Measurements from ENCODE around the gene IFI6.
"Not testable (repeated sequence)": the region's sequence is repeated elsewhere in the genome, so short reads cannot be mapped to it uniquely, and the experiment has no call there.

The IFI6 gene, protein sequence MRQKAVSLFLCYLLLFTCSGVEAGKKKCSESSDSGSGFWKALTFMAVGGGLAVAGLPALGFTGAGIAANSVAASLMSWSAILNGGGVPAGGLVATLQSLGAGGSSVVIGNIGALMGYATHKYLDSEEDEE

DNA sequence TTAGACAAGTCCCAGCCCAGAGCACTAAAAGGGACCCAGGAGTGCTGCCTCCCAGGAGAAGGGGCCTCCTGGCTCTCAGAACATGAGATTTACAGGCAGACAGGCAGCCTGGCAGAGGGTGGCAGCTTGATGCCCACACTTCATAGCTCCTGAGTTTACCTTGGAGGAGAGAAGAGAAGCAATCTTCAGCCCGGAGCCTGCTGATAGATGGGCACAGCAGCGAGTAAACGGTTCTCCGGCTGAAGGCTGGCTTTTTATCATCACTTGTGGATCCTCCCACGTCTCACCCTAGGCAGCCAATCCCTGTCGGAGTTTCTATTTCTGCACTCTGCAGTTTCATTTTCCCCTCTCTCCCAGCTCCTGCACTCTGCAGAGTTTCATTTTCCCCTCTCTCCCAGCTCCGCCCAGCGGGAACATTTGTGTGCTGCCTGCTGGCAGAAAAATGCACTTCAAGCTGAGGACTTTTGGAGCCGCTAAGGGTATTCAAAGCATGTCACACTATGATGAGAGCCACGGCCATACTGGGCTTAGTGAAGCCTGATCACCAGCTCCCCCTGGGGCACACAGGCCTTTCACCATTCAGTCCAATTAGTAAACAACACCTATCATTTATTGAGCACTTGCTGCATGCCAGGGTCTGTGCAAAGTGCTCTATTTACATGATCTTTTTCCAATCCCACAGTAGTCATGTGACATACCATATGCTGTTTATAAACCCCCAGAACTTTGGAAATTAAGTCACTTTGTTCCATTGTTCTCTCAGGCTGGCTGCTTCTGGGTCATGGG is at the start of gene IFI6:
Gene IFI6 (minus strand): TSS at position 229 of the 786 bp plus-strand sequence. CDS start 2,878 bp downstream, outside the sequence.
- DNase-seq = peak; percentile 95

DNA sequence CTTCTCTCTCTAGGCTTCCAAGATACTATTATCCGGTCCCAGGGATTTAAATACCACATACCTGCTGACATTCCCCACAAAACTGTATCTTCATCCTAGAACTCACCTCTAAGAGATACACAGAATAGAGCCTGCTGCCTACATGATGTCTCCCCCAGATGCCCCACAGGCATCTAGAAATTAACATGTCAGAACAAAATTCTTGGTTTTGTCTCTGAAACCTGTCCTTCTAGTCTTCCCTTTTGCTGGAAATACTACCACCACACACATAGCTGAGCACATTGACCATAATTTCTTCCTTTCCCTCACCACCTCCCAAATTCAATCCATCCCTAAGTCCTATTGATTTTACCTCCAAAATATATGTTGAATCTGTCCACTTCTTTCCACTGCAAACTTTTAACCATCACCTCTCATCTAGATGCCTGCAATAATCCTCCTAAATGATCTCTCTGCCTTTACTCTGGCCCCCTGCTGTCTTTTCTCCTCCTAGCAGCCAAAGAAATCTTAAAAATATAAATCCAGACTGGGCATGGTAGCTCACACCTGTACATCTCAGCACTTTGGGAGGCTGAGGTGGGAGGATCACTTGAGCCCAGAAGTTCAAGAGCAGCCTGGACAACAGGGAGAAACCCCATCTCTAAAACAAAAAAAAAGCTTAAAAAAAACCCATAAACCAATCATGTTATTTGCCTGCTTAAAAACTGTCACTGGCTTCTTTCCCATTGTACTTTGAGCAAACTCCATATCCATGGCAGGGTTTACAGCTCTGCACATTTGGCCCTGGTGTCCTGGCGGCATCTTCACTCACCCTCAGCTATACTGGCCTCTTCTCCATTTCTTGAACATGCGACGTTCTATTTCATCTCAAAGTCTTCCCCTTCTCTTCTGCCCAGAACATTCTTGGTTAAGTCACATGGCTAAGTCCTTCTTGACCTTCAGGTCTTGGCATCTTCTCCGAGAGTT is 47.6 kb upstream of the IFI6 start:
- DNase-seq = peak; percentile 13

DNA sequence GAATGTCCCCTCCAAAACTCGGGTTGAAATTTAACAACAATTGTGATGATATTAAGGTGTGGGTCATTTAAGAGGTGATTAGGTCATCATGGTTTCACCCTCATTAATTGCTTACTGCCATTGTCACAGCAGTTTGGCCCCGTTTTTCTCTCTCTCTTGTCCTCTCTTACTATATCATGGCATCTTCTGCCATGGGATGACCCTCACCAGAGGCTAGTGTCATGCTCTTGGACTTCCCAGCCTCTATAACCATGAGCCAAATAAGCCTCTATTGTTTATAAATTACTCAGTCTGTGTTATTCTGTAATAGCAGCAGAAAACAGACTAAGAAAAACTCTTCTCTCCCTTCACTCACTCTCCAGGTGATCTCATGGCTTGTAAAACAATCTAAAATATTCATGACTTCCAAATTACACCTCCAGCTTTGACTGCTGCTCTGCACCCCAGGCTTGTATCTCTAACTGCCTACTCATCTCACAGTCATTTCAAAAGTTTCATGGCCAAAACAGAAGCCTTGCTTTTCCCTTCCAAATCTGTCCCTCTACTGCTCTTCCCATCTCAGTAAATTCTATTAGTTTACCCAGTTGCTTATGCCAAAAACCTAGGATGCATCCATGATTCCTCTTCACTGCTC is 44.4 kb upstream of the IFI6 start:
- no peak for DNase-seq

DNA sequence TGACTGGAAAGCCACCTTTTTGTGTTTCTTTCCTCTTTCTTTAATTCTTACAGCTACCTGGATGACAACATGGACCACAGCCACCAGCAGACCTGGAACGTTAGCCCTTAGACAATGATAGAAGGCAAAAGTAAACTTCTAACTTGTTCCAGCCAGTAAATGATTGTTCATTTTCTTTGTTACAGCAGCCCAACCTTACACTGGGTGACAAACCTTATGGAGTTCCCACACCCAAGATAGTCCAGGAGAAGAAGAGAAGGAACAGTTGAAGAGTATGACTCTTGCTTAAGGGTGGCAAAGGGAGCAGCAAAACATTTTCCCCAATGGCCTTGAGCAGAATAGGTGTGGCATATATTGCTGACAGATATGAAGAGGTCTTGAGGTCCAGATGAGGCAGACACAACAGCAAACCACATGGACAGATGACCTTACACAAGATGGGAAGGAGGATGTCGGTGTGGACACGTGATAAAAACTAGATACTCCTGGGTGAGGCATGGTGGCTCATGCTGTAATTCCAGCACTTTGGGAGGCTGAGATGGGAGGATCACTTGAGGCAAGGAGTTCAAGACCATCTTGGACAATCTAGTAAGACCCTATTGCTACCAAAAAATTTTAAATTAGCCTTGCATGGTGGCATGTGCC is 42.0 kb upstream of the IFI6 start:
- peak; percentile 4 for DNase-seq

DNA sequence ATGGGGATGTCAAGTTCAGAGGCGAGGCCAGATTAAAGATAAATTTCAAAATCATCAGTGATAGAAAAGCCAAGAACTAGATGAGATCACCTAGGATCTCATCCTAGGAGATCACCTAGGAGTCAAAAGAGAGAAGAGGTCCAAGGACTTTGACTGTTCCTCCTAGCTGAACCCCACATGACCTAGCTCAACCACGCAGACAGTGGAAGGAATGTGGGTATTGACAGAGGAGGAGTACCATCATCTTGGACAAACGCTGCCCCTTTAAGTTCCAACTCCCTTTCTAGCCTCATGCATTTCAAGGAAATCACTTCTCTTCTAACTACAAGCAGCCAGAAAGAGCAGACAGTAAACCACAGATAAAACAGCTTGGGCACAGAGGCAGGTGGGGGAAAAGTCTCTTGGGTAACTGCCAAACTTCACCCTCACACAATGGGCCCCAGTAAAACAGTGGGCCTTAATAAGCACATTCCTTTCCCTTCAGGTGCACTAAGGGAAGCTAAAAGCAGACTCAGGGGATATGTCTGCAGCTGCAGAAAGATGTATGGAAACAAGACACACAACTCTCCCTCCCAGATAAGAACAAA is 41.2 kb upstream of the IFI6 start:
- DNase-seq = peak; percentile 47

DNA sequence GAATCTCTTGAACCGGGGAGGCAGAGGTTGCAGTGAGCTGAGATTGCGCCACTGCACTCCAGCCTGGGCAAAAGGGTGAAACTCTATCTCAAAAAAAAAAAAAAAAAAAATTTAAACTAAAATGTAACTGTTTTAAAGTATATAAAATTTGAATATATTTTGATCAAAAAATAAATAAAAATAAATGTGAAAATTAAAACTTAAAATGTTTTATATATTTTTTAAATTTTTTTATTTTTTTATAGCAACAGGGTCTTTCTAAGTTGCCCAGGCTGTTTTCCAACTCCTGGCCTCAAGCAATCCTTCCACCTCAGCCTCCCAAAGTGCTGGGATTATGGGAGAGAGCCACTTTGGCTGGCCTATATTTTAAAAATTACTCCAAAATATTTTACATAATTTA is 38.6 kb upstream of the IFI6 start:
- no peak for DNase-seq

DNA sequence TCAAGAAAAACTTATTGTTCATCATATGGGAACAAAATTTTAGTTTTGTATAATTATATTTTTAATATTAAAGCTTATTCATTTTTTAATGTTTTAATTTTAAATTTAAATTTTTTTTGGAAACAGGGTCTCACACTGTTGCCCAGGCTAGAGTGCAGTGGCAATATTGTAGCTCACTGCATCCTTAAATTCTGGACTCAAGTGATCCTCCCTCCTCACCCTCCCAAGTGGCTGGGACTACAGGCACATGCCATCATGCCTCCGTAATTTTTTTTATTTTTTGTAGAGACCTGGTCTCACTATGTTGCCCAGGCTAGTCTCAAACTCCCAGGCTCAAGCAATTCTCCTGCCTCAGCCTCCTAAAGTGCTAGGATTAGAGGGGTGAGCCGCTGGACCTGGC is 33.6 kb upstream of the IFI6 start:
- DNase-seq = no peak

DNA sequence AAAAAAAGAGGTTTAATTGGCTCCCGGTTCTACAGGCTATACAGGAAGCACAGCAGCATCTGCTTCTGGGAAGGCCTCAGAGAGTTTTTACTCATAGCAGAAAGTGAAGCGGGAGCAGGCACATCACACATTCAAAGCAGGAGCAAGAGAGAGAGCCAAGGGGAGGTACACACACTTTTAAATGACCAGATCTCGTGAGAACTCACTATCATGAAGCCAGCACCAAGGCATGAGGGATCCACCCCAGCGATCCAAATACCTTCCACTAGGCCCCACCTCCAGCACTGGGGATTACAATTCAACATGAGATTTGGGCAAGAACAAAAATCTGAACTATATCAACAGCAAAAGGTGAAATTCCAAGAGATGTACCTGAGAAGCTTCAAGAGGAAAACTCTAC is 33.0 kb upstream of the IFI6 start:
- DNase-seq = no peak

DNA sequence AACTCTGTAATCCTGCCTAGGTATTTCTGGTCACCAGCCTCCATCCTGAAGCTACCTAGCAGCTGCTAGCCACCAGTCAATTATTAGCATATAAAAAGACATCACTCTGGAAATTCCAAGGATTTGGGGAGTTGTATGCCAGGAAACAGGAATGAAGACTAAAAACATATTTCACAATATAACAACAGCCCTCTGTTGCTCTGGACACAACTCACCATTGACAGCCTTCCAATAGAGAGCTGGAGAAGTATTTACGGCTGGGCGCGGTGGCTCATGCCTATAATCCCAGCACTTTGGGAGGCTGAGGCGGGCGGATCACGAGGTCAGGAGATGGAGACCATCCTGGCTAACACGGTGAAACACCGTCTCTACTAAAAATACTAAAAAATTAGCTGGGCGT is 24.8 kb upstream of the IFI6 start:
- DNase-seq = not testable (repeated sequence)

DNA sequence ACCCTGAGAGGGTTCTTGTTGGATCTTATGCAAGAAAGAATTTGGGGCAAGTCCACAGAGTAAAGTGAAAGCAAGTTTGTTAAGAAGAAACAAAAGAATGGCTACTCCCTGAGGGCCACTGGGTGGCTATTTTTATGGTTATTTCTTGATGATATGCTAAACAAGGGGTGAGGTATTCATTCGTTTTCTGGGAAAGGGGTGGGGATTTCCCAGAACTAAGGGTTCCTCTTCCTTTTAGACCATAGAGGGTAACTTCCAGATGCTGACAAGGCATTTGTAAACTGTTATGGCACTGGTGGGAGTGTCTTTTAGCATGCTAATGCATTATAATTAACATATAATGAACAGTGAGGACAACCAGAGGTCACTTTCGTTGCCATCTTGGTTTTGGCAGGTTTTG is 18.2 kb upstream of the IFI6 start:
- DNase-seq = peak; percentile 37

DNA sequence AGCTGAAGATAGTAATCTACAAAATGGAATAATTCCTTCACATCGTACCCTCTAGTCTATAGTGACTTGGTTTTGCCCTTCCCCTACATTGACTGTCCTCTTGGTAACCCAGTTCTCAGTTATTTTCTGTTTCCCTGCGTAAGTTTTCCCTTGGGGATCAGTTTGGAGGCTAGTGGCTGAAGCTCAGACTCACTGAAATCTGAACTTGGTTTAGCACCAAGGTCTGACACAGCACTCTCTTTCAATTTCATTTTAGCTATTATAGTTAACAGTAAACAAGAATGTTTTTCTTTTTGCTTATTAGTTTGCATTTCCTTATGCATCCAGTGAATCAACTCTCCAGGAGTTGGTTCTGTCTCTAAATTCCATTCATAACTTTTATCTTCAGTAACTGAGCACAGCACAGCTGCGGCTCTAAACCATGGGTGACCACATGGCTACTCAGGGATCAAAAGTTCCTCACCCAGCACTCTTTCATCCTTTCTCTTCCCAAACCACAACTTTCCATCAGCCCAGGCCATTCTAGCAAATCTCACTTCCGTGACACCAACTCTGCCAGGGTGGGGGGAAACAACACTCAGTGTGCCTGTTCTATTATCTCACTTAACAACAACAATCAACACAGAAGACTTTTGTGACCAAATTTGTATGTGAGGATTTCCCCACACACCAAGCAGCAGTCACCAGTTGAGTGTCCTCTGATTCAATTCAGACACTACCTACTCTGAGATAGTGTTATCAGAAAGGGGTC is 17.6 kb upstream of the IFI6 start:
- no peak for DNase-seq

DNA sequence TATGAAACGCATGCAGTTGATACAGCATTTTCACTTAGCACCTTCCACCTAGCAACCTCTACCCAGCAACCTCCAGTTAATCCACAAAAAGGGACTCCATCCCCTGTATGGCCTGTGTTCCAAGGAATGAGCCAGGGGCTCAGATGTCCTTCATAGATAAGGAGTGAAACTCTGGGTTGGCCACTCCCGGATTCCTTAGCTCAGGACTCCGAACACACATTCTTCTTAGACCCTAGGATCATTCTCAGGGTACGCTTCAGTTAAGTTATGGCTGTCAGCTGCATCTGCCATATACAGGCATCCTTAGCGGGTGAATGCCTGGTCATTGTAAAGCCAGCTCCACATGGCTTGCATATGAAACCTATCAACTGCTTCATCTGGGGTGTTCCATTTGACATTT is 15.9 kb upstream of the IFI6 start:
- DNase-seq = no peak

DNA sequence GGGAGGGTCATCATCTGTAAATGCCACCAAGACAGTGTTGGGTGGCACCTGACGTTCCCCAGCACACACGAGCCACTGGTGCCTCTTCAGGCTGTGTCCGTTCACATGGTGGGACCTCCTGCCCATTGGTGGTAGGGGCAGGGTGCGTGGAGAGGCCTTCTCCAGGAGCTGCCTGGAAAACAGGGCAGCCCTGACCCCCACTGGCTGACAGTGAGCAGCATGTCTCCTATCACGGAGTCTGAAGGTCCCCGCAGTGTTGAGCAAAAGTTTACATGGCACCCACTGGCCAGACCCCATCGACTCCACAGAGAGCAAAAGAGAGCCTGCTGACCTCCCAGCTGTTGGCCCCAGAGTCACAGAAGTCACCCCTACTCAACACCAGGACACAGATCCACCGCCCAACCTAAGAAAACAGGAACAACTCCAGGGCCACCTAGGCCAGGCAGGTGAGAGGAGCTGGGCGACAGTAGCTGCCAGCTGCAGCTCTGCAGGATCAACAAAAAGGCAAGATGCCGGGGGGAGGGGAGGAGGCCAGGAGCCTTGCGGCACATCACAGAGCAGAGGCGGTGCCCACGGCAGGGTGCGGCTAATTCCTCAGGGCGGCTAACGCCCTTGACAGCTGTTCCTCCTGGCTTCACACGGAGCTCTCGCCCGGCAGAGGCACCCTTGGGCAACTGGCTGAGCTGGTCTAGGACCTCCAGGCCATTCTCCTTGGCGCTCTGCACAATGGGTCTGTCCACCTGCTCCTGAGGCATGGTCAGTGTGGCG is 14.4 kb upstream of the IFI6 start:
- DNase-seq = peak; percentile 23

DNA sequence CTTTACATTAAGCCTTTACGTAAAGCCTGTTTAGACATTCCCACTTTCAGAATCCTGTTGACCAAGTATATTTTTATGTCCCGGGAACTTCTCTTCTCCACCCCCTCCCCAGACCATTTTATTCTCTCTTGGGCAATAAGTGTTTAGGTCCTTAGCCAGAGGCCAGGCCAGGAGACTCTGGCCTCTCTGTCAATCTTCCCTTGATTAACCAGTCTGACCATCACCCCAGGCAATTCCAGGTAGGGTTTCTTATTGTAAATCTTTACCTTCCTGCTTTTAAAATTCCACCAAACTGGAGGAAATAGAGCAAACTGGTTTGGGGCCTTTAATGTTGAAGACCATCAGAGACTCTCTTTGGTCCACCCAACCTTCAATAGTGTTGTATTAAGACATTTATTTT is 12.2 kb upstream of the IFI6 start:
- DNase-seq = no peak

DNA sequence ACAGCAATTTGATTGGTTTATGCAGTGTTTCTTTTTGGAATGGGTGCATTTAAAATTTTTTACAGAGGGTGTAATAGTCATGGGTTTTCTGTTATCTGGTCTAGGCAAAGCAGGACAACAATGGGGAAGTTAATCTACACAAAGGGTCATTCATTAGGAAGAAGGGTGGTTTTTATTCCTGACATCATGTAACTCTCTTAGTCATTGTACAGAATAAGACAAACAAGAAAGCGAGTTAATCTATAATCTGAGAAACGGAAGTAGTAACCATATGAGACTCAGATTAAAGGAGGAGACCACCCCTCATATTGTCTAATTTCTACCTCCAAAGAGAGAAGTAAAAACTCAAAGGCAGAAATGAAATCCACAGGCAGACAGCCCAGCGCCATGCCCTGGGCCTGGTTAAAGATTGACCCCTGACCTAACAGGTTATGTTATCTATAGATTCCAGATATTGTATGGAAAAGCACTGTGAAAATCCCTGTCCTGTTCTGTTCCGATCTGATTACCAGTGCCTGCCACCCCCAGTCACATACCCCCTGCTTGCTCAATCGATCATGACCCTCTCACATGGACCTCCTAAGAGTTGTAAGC is 10.5 kb upstream of the IFI6 start:
- DNase-seq = no peak

DNA sequence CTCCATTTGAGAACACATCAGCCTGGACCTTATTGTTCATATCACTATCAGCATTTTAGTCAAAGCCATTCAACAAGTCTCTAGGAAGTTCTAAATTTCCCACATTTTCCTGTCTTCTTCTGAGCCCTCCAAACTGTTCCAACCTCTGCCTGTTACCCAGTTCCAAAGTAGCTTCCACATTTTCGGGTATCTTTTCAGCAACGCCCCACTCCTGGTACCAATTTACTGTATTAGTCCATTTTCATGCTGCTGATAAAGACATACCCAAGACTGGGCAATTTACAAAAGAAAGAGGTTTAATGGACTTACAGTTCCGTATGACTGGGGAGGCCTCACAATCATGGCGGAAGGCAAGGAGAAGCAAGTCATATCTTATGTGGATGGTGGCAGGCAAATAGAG is 9.6 kb upstream of the IFI6 start:
- DNase-seq = not testable (repeated sequence)

DNA sequence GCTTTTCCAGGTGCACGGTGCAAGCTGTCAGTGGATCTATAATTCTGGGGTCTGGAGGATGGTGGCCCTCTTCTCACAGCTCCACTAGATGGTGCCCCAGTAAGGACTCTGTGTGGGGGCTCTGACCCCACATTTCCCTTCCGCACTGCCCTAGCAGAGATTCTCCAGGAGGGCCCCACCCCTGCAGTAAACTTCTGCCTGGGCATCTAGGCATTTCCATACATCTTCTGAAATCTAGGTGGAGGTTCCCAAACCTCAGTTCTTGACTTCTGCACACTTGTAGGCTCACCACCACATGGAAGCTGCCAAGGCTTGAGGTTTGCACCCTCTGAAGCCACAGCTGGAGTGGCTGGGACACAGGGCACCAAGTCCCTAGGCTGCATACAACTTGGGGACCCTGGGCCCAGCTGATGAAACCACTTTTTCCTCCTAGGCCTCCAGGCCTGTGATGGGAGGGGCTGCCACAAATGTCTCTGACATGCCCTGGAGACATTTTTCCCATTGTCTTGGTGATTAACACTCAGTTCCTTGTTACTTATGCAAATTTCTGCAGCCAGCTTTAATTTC is 8.3 kb upstream of the IFI6 start:
- not testable (repeated sequence) for DNase-seq

DNA sequence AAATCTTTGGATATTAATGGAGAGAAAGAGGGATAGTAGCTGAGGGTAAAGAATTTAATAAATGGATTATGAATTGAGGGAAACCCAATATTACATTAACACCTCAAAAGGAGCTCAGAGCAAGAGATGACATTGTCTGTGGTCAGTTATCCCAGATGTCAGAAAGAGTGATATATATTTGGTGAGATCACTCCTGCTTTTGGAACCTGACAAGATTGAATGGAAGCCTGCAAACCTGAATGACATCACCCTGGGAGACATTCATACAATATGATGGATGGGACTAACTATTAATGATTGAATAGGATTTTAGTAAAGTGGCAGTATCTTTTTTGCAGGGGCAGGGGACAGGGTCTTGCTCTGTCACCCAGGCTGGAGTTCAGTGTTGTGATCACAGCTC is 6.8 kb upstream of the IFI6 start:
- DNase-seq = no peak

DNA sequence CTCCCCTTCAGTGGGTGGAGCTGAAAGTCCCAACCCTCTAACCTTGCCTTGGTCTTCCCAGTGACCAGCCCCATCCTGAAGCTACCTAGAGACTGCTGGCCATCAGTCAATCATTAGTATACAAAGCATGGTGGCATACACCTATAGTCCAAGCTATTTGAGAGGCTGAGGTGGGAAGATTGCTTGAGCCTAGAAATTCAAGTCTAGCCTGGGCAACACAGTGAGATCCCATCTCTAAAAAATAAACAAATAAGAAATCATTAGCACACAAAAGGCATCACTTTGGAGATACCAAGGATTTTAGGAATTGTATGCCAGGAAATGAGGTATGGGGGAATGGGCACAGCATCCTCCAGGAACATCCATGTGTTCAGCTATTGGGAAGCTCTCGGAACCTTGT is 4.4 kb upstream of the IFI6 start:
- DNase-seq = no peak

DNA sequence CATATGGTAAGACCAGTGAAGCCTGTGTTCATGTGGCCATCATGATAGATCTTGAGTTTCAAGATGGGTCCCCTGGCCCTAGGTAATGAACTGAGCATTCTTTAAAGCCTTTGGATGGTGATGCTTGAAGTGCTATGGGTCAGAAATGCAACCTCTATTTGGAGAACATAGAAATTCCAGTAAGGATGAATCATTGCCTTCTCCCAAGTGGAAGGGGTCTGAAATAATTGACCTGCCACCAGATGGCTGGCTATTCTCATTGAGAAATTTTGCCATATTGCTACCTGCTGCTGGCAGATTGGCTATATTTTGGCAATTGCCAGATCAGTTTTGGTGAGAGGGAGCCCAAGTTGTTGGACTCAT is 739 bp upstream of the IFI6 start:
- DNase-seq = no peak
